OCI-M1 (cell line): ENCODE measurements around the gene ELFN1.

ENCODE experiments used
- DNase-seq: peaks from one replicate; lab custom pipeline; 2025; lab: John Stamatoyannopoulos, UW

ELFN1 gene

GRCh38 chr7:1741751-1742554 is 71.9 kb downstream of the ELFN1 start:
- peak; percentile 58 for DNase-seq

- DNase-seq: peak; percentile 60
Measured at GRCh38 chr7:1742555-1743303, 72.7 kb downstream of the ELFN1 start.

DNA sequence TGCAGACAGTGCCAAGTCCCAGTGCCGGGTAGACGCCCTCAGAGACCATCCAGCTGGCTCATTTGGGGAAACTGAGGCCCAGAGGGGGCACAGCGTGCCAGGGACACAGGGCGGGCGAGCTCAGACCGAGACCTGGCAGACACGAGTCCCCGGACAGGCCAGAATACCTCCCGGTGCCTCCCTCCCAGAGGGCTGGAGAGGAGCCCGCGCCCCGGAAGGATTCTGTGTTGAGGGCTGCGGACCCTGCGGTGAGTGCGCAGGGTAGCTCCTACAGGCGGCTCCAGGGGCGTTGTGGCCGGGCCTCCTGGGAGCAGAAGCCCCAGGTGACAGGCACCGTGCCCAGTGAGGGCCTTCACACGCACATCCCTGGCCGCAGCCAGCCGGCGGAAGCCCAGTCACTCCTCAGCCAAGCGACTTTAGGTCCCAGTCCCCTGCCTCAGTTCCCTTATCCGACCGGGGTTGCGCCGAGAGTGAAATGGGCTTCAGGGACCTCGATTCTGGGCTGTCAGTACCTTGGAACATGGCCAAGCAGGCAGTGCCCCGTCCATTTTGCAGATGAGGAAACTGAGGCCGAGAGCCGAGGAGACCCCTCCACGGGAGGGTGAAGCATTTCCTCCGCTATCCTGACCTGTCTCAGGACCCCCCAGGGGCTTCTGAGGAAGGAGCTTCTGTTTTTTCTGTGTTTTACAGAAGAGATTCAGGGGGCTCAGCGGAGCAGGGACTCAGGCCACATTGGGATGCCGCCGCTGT is 73.6 kb downstream of the ELFN1 start:
- DNase-seq: no peak

GRCh38 chr7:1744296-1745017 is 74.4 kb downstream of the ELFN1 start:
- no peak for DNase-seq

GRCh38 chr7:1745018-1745532 is 75.0 kb downstream of the ELFN1 start:
- no peak for DNase-seq

- DNase-seq: no peak
Measured at GRCh38 chr7:1745576-1746490, 75.8 kb downstream of the ELFN1 start.

DNA sequence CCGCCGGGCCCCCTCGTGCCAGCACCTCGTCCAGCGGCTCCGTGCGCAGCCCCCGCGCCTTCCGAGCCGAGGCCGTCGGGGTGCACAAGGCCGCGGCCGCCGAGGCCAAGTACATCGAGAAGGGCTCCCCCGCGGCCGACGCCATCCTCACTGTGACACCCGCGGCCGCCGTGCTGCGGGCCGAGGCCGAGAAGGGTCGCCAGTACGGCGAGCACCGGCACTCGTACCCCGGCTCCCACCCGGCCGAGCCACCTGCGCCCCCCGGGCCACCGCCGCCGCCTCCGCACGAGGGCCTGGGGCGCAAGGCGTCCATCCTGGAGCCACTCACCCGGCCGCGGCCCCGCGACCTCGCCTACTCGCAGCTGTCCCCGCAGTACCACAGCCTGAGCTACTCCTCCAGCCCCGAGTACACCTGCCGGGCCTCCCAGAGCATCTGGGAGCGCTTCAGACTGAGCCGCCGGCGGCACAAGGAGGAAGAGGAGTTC is 76.5 kb downstream of the ELFN1 start:
- DNase-seq: no peak

GRCh38 chr7:1747004-1747801 is 77.1 kb downstream of the ELFN1 start:
- no peak for DNase-seq

GRCh38 chr7:1748076-1748838 is 78.2 kb downstream of the ELFN1 start:
- no peak for DNase-seq

GRCh38 chr7:1748839-1749173 is 78.7 kb downstream of the ELFN1 start:
- DNase-seq: no peak

GRCh38 chr7:1749351-1749863 is 79.3 kb downstream of the ELFN1 start:
- no peak for DNase-seq

DNA sequence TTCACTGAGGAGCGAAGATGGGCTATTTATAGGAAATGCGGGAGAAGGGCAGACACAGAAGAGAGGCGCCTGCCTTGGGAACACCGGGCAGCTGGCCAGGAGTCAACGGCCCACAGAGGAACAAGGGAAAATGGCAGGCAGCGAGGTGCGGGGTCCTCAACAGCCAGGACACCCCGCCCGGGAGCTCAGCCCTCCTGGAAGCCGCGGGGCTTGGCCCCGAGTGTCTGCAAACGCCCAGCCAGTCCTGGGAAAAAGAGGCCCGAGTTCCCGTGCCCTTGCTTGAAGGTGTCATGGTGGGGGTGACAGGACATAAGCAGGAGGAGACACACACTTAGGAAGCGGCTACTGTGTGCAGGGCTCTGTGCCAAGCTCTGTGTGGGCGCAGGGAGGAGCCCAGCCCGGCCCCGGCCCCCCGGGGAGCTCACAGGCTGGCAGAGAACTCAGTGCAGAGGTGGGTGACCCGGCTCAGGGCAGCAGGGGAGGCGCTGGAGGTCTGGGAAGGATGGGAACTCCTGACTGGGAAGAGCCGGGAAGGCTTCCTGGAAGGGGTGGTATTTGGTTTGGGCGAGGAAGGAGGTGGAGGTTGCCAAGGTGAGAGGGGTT is 79.9 kb downstream of the ELFN1 start:
- no peak for DNase-seq

DNA sequence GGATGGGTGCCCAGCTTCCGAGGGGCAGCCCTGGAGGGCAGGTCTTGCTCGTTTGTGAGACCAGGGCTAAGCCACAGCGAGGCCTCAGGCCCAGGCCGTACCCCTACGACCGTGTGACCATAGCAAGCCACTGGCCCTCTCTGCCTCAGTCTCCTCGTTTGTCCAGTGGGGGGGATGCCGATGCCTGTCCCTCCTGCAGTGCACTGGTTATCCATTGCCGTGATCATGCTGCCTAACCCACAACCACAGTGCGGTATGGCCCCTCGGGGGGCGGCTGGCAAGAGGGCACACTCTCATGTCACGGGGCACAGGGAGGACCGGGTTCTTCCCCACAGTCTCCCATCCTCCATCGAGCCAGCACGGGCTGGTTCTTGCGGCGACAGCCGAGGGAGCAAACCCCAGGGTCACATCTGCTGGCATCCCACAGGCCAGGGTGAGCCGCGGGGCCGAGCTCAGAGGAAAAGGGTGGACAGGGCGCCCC is 80.5 kb downstream of the ELFN1 start:
- no peak for DNase-seq

GRCh38 chr7:1752111-1752510 is 82.0 kb downstream of the ELFN1 start:
- no peak for DNase-seq

DNA sequence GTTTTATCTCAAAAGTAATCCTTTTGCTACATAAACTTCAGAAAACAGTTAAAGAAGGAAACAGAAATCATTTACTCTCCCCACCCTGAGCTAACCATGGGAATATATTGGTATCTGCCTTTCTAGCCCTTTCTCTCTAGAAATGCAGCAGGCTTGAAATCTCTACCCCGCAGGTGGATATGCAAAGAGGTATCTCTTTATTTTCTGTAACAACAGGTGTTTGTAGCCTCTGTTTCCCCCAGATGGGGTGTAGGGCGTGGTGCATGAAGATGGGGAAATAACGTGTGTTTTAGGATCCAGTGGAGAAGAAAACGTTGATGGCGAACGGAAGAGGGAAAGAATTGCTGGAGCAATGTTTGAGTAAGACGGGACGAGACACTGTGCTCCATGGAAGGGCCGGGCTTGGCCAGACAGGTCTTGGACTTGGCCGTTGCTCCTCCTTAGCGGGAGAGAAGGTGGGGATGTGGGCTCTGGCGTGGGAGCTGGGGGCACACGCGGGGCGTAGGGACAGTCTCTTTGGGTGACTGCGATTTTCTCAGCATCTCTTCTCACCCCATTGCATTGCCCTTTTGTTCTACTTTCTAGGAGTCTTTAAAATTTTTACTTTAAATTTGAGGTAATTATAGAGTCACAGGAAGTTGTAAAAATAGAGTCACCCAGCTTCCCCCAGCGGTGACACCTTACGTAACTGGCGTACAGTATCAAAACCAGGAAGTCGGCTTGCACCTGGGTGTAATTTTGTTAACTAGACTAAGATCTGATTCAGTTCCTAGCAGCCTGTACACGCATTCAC is 82.9 kb downstream of the ELFN1 start:
- DNase-seq: no peak

DNA sequence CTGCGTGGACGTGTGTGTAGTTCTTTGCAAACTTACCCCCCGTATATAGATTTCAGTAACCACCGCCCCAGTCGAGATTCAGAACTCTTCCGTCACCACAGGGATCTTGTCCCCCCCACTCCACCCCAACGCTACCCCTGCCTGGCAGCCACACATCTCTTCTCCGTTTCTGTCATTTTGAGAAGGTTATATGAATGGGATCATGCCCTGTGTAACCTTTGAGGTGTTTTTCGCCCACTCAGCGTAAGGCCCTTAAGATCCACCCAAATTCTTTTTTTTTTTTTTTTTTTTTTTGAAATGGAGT is 83.4 kb downstream of the ELFN1 start:
- DNase-seq: no peak

DNA sequence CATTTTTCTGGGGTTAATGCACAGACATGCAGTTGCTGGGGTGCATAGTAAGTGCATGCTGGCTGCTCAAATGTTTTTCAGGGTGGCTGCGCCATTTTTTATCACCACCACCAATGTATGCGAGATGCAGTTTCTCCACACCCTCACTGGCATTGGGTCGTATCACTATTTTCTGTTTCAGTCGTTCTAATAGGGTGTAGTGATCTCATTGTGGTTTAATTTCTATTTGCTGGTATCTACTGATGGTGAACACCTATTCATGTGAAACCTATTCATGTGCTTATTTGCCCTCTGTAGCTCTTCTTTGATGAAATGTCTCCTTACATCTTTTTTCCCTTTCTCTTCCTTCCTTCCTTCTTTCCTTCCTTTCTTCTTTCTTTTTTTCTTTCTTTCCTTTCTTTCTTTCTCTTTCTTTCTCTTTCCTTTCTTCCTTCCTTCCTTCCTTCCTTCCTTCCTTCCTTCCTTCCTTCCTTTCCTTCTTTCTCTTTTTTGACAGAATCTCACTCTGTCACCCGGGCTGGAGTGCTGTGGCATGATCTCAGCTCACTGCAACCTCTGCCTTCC is 84.3 kb downstream of the ELFN1 start:
- no peak for DNase-seq
